ENCODE results near the gene SCUBE1. TPM values are rescaled to one million over a fixed set of nuclear protein-coding genes. Genes with fewer than 3 reads are reported as not detected.

Gene SCUBE1
- total and polyA plus RNA-seq, 10 of the 15 experiments (the other 5 are each of a cell fraction or from before 2014, with no cell fraction given) = not detected

GRCh38 chr22:43237280-43237679 is 105.9 kb downstream of the SCUBE1 start:
- Histone ChIP-seq H2AFZ (ENCODE audit: control insufficient read depth, low read depth, low read length) (no peak overlapping the region), H3K79me2 (ENCODE audit: control insufficient read depth, insufficient read depth, low read length) (no peaks in the 10 kb centered on the region), H3K36me3 (ENCODE audit: control insufficient read depth in 2 of 2, insufficient read depth in 2 of 2, low read length in 1 of 2) (no peaks in the 10 kb centered on the region), H3K4me3 (no peak overlapping the region), H3K4me1 (ENCODE audit: control insufficient read depth, insufficient read depth, low read length) (no peaks in the 10 kb centered on the region), H3K4me2 (ENCODE audit: control insufficient read depth, insufficient read depth) (no peak overlapping the region), H3K27me3 (replicated peaks in 1 of 2; ENCODE audit: control insufficient read depth in 2 of 2, insufficient read depth in 2 of 2, low read length in 1 of 2) (peaks cover 5 to 9% of the 10 kb centered on the region in 2 experiments; a peak in 3 of 4 replicates), H3K9ac (ENCODE audit: control insufficient read depth, insufficient read depth, low read length) (no peak overlapping the region), H3K27ac (ENCODE audit: control insufficient read depth, insufficient read depth) (no peak overlapping the region), H3K9me3 (replicated peaks; ENCODE audit: control insufficient read depth, insufficient read depth, low read length) (no peaks in the 10 kb centered on the region), H4K20me1 (ENCODE audit: control insufficient read depth, insufficient read depth) (no peaks in the 10 kb centered on the region)
- 36% methylated on average over 9 of the region's 9 CpGs for WGBS (ENCODE audit: insufficient coverage, insufficient replicate concordance, low lambda C conversion rate, missing lambda C conversion rate)
- ChIA-PET POLR2A (no interaction called here), RAD21 (ENCODE audit: unreplicated experiment) (no interaction called here), SMC1A (ENCODE audit: uncharacterized antibody, unreplicated experiment) (no interaction called here), CTCF (no interaction called here)
- no peak for TF ChIP-seq ATF3 (IDR thresholded peaks at IDR 0.05; ENCODE audit: borderline replicate concordance, extremely low read depth, low read depth, low read length)
- TF ChIP-seq POU2F2 (IDR thresholded peaks at IDR 0.05; ENCODE audit: borderline replicate concordance, low read depth, low read length) = no peak
- no peak for TF ChIP-seq CHD1 (IDR thresholded peaks at IDR 0.05; ENCODE audit: low read depth, low read length)
- no peak for TF ChIP-seq POLR2AphosphoS5 (IDR thresholded peaks at IDR 0.05; ENCODE audit: low read length)
- TF ChIP-seq NR2F1 (conservative IDR thresholded peaks at IDR 0.05) = no peak
- TF ChIP-seq BRCA1 (IDR thresholded peaks at IDR 0.05; ENCODE audit: low read depth, low read length) = no peak
- no peak for TF ChIP-seq KLF5 (IDR thresholded peaks at IDR 0.05; ENCODE audit: partially characterized antibody)
- no peak for TF ChIP-seq RELB (IDR thresholded peaks at IDR 0.05; ENCODE audit: low read depth)
- no peak for TF ChIP-seq PML (IDR thresholded peaks at IDR 0.05; ENCODE audit: low read length)
- TF ChIP-seq HDGF (IDR thresholded peaks at IDR 0.05) = no peak
- TF ChIP-seq NR2C2 (IDR thresholded peaks at IDR 0.05; ENCODE audit: borderline replicate concordance, control insufficient read depth, insufficient read length, low read depth) = no peak
- DNase-seq (ENCODE audit: low read depth, low spot score) (no peak), FAIRE-seq (no peak), ATAC-seq (no peak)
- no TSS peak for BruUV-seq (replicated peaks)
- intact Hi-C loops (cut with micrococcal nuclease; ENCODE audit: unreplicated experiment) (no loop called here), in situ Hi-C loops (cut with MboI) (no loop called here)

All from GM12878 (cell line).